GM21367 (cell line): ENCODE measurements around the gene HBQ1.
"Not testable (repeated sequence)": the region's sequence is repeated elsewhere in the genome, so short reads cannot be mapped to it uniquely, and the experiment has no call there.

Experiments
- ATAC-seq: cut with Tn5 transposase; IDR thresholded peaks from one replicate; pipeline ENCODE4 v1.9.1; 2021; ENCODE audit not compliant: unreplicated experiment

HBQ1 gene

GRCh38 chr16:180101-180675 is at the start of gene HBQ1:
Gene HBQ1 (plus strand): TSS chr16:180459. CDS start chr16:180487, 28 bp downstream.
- ATAC-seq, result no peak

GRCh38 chr16:130533-131173 is 49.6 kb upstream of the HBQ1 start:
- ATAC-seq, result no peak

- ATAC-seq, result no peak
Observed at GRCh38 chr16:132120-132519, 48.1 kb upstream of the HBQ1 start.

GRCh38 chr16:133716-134115 is 46.5 kb upstream of the HBQ1 start:
- ATAC-seq, result no peak

GRCh38 chr16:138049-138417 is 42.2 kb upstream of the HBQ1 start:
- ATAC-seq, result no peak

GRCh38 chr16:140175-140857 is 39.9 kb upstream of the HBQ1 start:
- no peak for ATAC-seq

- no peak for ATAC-seq
Observed at GRCh38 chr16:142405-142967, 37.8 kb upstream of the HBQ1 start.

- ATAC-seq, result no peak
Observed at GRCh38 chr16:143047-143446, 37.2 kb upstream of the HBQ1 start.

- no peak for ATAC-seq
Observed at GRCh38 chr16:143456-143855, 36.8 kb upstream of the HBQ1 start.

GRCh38 chr16:144797-145252 is 35.4 kb upstream of the HBQ1 start:
- ATAC-seq, result no peak

GRCh38 chr16:146646-147045 is 33.6 kb upstream of the HBQ1 start:
- no peak for ATAC-seq

- no peak for ATAC-seq
Observed at GRCh38 chr16:149024-149660, 31.1 kb upstream of the HBQ1 start.

GRCh38 chr16:152141-153128 is 27.8 kb upstream of the HBQ1 start, which contains the start of gene HBZ:
Gene HBZ (plus strand): TSS chr16:152644. CDS start chr16:152910, 266 bp downstream.
- no peak for ATAC-seq

- not testable (repeated sequence) for ATAC-seq
Observed at GRCh38 chr16:153129-153521, 27.1 kb upstream of the HBQ1 start.

- ATAC-seq, result not testable (repeated sequence)
Observed at GRCh38 chr16:153550-154216, 26.6 kb upstream of the HBQ1 start.

GRCh38 chr16:154217-155030 is 25.8 kb upstream of the HBQ1 start:
- ATAC-seq, result no peak

GRCh38 chr16:155031-155398 is 25.2 kb upstream of the HBQ1 start:
- no peak for ATAC-seq

GRCh38 chr16:159136-159849 is 21.0 kb upstream of the HBQ1 start:
- ATAC-seq, result no peak
